ENCODE measurements around the gene ASXL1. TPM values are rescaled to one million over a fixed set of nuclear protein-coding genes. Genes with fewer than 3 reads are reported as not detected.

Gene ASXL1
- total and polyA plus RNA-seq, 9 of the 15 experiments (the other 6 are each of a cell fraction or from before 2014, with no cell fraction given): 6.5 to 65.3 (median 32.3) TPM

DNA sequence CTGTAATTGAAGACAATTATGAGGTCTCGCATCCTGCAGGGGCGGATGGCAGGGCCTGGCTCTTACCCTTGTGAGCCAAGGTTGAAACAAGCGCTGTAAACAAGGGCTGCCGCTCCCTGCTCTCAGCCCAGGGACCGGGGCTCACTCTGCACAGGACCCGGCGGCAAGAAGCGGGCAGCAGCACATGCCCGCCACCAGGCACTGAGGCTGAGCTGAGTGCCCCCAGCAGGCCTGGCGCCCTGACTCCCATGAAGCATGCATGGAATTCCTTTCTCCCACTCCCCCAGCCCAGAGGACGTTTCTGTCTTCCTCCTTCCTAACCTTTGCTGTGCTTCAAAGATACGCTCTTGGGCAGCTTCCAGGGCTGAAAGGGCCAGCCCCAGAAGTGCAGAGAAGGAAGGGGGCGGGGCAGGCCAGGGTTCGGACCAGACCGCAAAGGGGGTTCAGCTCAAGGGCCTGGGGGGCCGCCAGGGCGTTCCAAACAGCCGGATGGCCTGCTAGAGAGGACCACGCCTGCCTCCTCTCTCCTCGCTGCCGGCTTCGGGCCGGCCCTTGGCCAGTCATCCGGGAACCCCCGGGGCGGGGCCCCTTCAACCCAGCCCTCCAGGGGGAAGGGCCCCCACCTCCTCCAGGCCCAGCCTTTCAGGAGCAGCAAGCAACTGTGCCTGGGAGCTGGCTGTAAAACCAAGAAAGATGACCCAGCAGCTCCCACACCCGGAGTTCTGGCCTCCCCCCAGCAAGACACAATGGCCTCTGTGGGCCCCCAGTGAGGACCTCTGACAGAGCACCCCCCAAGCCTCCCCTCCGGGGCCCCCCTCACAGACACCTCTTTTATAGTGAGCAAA, 117.1 kb downstream of the ASXL1 start:
- peak; percentile 96 to 98 (median 98) for DNase-seq (ENCODE audit: extremely low read depth in 1 of 4, low spot score in 3 of 4)
- peak overlapping the region; percentile 83 for H3K4me2 ChIP-seq (ENCODE audit: insufficient read depth, low read length)
- WGBS (ENCODE audit: insufficient coverage, low coverage, missing lambda C conversion rate): 3% methylated on average over 24 of the region's 28 CpGs
- peak overlapping the region; percentile 71 to 91 for H3K9ac ChIP-seq (ENCODE audit: insufficient read depth in 1 of 2, low read depth in 2 of 2, low read length in 2 of 2)
- peaks cover 85% of the 10 kb centered on the region for H3K79me2 ChIP-seq (ENCODE audit: control insufficient read depth, insufficient read depth, low read length)
- POLR2A ChIA-PET: interaction anchor here (0.6 to 1.3 kb wide), 6 partner anchors 18 to 341 kb away, joined by 3 to 4 read pairs (median 3); no protein-coding TSS in a partner anchor
- FAIRE-seq: peak; percentile 96
- peaks cover 51 to 85% of the 10 kb centered on the region in 2 experiments for H3K4me1 ChIP-seq (replicated peaks in 1 of 2; ENCODE audit: control insufficient read depth in 2 of 2, insufficient read depth in 2 of 2, low read length in 2 of 2)
- peak overlapping the region; percentile 43 for H3K4me3 ChIP-seq
- BruUV-seq (replicated peaks): TSS peak; percentile 65
- peaks cover 6% of the 10 kb centered on the region for H4K20me1 ChIP-seq (replicated peaks; ENCODE audit: control insufficient read depth, insufficient read depth, low read length)
- intact Hi-C loops (cut with micrococcal nuclease) (no loop called here), in situ Hi-C loops (cut with MboI) (no loop called here)
- no peaks in the 10 kb centered on the region for H3K27me3 ChIP-seq (ENCODE audit: control insufficient read depth in 2 of 2, insufficient read depth in 2 of 2, low read length in 2 of 2)
- H2AFZ ChIP-seq (ENCODE audit: low read depth, low read length): peak overlapping the region; percentile 80
- H3K36me3 ChIP-seq (ENCODE audit: control insufficient read depth, insufficient read depth, low read length): peaks cover 44% of the 10 kb centered on the region; the same call in 2 of the 3 replicates
- H3K9me3 ChIP-seq (replicated peaks; ENCODE audit: control insufficient read depth, insufficient read depth, low read depth, low read length): no peaks in the 10 kb centered on the region
- H3K27ac ChIP-seq (ENCODE audit: extremely low read depth, low read depth, low read length): peak overlapping the region; percentile 83
- ATAC-seq: peak; percentile 97
- no peaks in the 10 kb centered on the region for H3K9me1 ChIP-seq (ENCODE audit: control insufficient read depth, insufficient read depth, low read length)
- CTCF ChIA-PET (ENCODE audit: low intra/inter-chr PET ratio): interaction anchor here (0.8 kb wide), 1 partner anchor 742 kb away, joined by 4 read pairs; no protein-coding TSS in a partner anchor
- TF ChIP-seq NCOA2 (IDR thresholded peaks at IDR 0.05; ENCODE audit: partially characterized antibody in 2 of 2): no peak
- TF ChIP-seq ZNF184 (CRISPR knock-in tag; IDR thresholded peaks at IDR 0.05): no peak
- TF ChIP-seq ZFP1 (CRISPR knock-in tag; IDR thresholded peaks at IDR 0.05): no peak
- no peak for TF ChIP-seq ZBTB8A (IDR thresholded peaks at IDR 0.05; ENCODE audit: partially characterized antibody)
- TF ChIP-seq MTA2 (IDR thresholded peaks at IDR 0.05; ENCODE audit: low read depth): no peak
- TF ChIP-seq ETV6 (IDR thresholded peaks at IDR 0.05; ENCODE audit: borderline replicate concordance in 1 of 2, low read depth in 2 of 2, low read length in 1 of 2): peak in 1 of 2 experiments; percentile 39; a peak in 1 of 4 replicates
- TF ChIP-seq ETV6 (CRISPR knock-in tag; IDR thresholded peaks at IDR 0.05; ENCODE audit: borderline replicate concordance): no peak
- TF ChIP-seq, protein P1, sequence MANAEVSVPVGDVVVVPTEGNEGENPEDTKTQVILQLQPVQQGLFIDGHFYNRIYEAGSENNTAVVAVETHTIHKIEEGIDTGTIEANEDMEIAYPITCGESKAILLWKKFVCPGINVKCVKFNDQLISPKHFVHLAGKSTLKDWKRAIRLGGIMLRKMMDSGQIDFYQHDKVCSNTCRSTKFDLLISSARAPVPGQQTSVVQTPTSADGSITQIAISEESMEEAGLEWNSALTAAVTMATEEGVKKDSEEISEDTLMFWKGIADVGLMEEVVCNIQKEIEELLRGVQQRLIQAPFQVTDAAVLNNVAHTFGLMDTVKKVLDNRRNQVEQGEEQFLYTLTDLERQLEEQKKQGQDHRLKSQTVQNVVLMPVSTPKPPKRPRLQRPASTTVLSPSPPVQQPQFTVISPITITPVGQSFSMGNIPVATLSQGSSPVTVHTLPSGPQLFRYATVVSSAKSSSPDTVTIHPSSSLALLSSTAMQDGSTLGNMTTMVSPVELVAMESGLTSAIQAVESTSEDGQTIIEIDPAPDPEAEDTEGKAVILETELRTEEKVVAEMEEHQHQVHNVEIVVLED (CRISPR knock-in tag; IDR thresholded peaks at IDR 0.05): no peak
- TF ChIP-seq SREBF1 (IDR thresholded peaks at IDR 0.05; ENCODE audit: borderline replicate concordance, low read depth, low read length): no peak
- TF ChIP-seq, protein P2, sequence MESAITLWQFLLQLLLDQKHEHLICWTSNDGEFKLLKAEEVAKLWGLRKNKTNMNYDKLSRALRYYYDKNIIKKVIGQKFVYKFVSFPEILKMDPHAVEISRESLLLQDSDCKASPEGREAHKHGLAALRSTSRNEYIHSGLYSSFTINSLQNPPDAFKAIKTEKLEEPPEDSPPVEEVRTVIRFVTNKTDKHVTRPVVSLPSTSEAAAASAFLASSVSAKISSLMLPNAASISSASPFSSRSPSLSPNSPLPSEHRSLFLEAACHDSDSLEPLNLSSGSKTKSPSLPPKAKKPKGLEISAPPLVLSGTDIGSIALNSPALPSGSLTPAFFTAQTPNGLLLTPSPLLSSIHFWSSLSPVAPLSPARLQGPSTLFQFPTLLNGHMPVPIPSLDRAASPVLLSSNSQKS (CRISPR knock-in tag; IDR thresholded peaks at IDR 0.05): no peak
- TF ChIP-seq GATA2 (CRISPR knock-in tag; IDR thresholded peaks at IDR 0.05): no peak
- peak; percentile 62; the same call in 1 of the 2 replicates for TF ChIP-seq GATAD2B (IDR thresholded peaks at IDR 0.05; ENCODE audit: borderline replicate concordance)
- no peak for TF ChIP-seq PTBP1 (IDR thresholded peaks at IDR 0.05; ENCODE audit: low read depth, low read length)
- TF ChIP-seq, protein P3, sequence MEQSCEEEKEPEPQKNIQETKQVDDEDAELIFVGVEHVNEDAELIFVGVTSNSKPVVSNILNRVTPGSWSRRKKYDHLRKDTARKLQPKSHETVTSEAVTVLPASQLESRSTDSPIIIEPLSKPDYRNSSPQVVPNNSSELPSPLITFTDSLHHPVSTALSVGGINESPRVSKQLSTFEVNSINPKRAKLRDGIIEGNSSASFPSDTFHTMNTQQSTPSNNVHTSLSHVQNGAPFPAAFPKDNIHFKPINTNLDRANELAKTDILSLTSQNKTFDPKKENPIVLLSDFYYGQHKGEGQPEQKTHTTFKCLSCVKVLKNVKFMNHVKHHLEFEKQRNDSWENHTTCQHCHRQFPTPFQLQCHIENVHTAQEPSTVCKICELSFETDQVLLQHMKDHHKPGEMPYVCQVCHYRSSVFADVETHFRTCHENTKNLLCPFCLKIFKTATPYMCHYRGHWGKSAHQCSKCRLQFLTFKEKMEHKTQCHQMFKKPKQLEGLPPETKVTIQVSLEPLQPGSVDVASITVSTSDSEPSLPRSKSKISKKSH (CRISPR knock-in tag; IDR thresholded peaks at IDR 0.05): no peak
- no peak for TF ChIP-seq ZNF384 (IDR thresholded peaks at IDR 0.05; ENCODE audit: low read depth, low read length)
- TF ChIP-seq NCOR1 (IDR thresholded peaks at IDR 0.05): peak; percentile 58
- no peak for TF ChIP-seq RFX1 (IDR thresholded peaks at IDR 0.05)
- TF ChIP-seq CC2D1A (IDR thresholded peaks at IDR 0.05): no peak
